Measurements from ENCODE around the gene KRT82.

The KRT82 gene

DNA sequence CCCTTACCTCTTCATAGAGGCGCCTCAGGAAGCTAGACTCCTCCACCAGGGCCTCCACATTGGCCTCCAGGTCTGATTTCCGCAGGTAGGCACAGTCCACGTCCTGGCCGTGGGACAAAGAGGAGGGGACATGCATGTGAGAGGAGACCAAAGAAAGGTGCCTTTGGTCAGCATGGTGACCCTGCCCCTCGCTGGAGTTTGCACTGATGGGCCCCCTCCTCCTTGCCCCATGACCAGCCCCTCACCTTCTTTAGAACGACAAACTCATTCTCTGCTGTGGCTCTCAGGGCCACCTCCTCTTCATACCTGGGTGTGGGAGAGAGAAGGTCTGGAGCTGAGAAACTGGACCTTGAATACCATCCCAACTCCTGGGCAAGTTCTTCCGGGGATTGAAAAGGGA is 42.1 kb downstream of the KRT82 start:
- FAIRE-seq: no peak
- no peak for DNase-seq (ENCODE audit: extremely low spot score, insufficient read length, low read depth)

DNA sequence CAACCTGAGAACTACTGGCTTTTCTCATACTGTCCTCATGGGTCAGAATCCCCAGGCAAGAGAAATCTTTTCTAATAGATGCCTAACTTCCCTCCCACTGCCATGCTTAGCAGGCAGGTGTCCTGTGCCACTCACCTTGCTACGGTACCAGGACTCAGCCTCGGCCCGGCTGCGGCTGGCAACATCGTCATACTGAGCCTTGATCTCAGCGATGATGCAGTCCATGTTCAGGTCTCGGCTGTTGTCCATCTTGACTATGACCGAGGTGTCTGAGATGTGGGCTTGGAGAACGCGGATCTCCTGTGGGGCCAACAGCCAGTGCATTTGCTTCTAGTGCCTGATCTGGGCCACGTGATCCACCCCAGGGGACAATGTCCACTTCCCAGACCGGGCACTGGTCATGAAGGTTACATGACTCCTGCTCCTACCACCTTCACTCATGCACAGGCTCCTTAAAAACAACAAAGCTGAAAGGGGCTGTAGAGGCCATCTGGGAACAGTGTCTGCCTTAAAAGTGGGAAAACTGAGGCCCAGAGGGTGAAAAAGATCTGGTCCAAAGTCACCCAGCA is 42.9 kb downstream of the KRT82 start:
- DNase-seq (ENCODE audit: extremely low spot score, insufficient read length, low read depth) (no peak), FAIRE-seq (no peak)

DNA sequence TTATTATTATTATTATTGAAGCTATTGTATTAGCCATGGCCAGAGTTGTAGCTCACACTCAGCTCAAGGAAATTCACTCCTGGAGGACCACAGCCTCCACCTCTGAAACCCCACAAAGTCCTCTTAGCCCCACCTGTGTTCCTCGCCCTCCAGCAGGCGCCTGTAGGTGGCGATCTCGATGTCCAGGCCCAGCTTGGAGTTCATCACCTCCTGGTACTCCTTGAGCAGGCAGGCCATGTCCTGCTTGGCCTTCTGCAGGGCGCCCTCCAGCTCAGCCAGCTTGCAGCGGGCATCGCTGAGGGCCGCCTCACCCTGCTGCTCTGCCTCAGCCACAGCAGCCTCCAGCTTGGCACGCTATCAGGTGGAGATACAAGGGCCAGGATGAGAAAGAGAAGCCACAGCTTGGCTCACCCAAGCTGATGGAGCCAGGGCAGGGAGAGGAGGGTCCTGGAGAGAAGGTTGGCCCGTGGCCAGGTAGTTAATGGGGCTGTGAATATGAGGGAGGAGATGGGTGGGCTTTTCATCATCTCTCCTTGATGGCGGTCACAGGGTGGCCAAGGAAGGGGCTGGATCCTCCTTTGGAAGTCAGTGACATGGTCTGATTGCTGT is 43.9 kb downstream of the KRT82 start:
- FAIRE-seq (peak; percentile 26), DNase-seq (ENCODE audit: extremely low spot score, insufficient read length, low read depth) (no peak)

DNA sequence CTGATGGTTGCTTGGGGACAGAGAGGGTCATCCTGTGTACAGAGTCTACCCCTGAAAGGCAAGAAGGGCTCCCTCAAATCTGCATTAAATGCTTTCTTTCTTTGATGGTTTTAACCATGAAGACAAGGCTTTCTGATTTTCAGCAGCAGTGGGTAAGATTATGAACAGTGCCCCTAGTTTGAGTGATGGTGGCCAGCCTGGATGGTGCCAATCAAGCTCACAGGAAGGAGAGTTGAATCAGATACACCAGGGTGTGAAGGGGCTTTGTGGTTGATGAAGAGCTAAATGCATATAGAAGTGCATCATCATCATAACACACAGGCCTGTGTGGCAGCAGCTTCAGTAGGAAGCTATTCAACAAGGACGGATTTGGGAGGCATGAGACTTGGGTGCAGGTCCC is 44.6 kb downstream of the KRT82 start:
- DNase-seq (ENCODE audit: extremely low spot score, insufficient read length, low read depth) (no peak), FAIRE-seq (no peak)

DNA sequence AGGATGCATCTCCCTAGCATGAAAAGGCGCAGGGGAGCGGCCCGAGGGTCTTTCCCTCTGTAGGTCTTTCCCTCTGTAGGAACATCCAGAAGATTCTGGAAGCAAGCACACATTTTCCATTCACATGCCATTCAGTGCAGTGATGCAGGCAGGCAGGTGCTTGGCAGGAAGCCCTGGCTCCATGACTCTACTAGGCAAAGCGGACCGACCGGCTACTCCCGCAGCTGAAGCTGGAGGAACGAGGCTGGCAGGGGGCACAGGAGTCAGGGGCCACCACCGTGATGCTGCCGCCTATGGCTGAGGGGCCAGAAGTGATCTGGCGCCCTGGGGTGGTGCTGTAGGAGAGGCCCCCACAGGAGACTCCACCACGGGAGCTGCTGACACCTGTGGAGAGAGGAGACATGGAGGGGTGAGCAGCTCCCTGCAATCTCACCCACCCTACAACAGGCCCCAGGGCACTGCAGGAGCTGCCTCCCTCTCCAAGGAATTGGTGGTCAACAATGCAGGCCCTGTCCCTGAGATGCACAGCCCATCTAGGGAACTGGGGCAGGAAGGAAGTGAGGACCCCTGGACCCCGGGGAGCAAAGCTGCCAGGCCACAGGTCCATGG is 45.4 kb downstream of the KRT82 start:
- FAIRE-seq (no peak), DNase-seq (ENCODE audit: extremely low spot score, insufficient read length, low read depth) (no peak)

DNA sequence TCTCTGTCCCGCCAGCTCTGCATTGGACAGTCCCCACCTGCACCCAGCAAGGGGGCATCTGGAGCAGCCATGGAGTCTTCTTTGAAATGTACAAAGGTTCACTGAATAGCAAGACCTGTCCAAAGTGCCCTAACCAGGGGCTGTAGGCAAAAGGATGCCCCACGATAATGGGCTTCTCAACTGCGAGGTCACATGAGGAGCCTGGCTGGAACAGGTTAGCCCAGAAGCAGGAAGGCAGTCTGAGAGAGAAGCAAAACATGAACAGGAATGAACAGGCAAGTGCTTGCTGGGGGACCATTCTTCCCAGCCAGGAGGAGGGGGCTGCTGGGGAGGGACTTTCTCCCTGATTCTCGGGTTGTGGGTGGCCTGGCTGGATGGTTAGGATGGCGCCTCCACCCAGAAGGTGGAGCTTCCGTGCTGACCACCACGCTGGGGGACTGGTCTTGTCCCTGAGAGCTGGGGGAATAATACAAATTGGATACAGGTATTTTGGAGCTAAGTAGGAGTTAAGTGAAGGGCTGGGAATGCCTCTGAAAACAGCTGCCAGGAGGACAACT is 46.0 kb downstream of the KRT82 start:
- no peak for FAIRE-seq
- DNase-seq (ENCODE audit: extremely low spot score, insufficient read length, low read depth): no peak

DNA sequence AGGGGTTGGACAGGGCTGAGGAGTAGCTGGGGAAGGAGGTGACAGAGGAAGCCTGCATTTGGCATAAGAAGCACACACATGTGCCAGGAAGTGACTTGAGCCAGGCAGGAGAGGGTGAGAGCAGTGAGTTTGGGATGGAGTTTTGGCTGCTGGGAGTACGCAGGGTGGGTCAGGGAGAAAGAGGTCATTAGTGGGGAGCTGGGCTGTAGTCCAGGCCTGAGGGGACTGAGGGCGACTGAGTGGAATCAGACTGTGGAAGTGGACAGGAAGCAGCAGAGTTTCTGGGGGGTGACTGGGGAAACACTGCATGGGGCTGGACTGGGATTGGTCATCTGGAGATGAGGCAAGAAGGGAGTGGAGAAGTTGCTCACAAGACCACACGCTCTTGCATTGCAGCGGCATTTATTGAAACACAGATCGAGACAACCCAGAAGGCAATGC is 46.5 kb downstream of the KRT82 start:
- DNase-seq (ENCODE audit: extremely low spot score, insufficient read length, low read depth): no peak
- no peak for FAIRE-seq

DNA sequence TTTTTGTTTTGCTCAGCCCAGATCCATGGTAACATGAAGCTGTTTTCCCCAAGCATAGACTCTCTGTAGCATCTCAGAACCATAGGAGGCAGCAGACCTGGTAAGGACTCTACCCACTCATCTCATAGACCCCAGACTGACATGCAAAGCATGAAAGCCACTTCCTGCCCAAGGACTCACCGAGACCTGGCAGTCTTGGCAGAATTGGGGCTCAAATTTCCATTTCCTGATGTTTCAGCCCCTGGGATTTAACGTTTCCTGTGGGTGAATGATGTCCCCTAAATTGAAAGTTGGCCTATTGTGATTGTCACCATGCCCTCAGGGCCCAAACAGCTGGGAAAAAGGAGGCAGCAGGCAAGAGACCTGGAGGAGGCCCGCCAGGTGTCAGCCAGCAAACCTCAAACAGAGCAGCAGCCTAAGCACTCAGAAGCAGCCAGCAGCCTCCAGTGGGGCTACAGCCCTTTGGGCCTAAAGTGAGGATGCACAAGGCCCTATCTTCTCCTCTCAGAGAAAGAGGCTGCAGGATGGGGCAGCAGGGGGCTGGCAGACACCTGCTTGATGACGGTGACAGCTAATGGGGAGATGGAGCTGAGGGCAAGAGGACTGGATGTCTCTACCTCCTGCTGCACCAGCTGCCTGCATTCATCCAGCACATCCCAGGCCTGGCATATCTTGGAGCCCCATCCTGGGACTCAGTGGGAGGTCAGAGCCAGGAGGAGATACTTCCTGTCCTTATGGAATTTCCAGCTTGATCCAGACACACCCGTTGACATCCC is 47.4 kb downstream of the KRT82 start:
- FAIRE-seq: peak; percentile 97
- DNase-seq (ENCODE audit: extremely low spot score, insufficient read length, low read depth): peak; percentile 66

DNA sequence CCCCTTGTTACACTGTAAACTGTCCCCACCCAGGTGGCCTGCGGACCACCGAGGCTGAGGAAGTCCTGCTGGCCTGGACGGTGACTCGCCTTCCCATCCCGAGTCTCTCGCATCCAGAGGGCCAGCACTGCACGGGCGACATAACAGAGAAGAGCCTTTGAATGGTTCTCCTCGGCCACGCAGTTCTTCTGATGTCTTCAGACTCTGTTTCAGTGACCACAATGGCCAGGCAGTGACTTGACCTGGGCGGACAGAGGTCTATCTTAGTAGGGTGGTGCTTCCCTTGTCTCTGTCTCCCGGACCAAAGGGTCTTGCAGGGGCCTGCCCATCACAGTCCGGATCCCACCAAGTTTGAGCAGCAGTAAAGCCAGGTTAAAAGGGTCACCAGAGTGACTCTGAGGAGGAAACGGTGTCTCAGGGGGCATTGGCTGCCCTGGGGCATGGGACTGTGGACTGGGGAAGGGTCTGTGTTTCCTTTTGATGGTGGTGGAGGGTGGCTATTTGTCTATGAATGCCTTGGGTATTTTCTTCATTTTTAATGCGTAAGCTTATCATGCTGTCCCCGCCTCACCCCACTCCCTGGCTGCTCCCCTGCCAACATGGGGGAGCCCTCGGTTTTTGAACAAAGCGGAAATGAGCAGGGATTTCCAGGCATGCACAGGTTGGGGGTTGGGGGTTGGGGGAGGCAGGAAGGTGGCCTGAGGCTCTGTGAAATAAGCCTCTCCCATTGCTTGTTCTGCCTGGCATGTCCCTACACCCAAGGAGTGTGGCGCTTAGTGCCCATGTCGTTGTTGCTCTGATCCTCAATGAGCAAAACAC is 49.2 kb downstream of the KRT82 start:
- DNase-seq (ENCODE audit: extremely low spot score, insufficient read length, low read depth): no peak
- no peak for FAIRE-seq

DNA sequence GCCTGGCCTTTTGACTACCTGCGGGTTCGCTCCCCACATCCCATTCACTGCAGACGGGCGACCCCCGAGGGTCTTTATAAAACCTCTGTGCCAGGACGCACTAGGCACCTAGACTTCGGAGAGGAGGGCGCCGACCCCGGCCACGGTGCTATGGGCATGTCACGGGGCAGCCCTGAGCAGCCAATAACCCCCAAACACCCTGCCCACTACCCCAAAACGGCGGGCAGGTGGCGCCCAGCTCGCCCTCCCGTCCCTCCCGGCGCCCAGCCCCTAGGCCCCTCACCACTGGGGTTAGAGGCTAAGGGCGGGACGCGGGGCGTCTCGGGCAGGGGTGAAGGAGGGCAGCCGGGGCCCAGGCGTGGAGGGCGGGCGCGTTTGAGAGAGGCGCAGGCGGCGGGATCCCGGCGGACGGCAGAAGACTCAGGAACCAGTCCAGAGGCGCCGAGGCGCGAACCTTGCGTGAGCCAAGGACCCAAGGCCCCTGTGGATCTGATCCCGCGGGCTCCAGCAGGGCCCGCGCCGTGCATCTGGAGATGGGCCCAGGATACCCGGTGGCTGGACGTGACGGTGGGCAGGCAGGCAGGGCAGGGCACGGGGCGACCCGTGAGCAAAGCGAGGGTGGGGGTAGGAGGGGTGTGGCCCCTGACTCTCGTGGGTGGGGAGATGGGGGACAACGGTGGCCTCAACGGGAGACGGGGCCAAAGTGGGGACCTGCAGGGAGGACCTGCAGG is 49.9 kb downstream of the KRT82 start:
- no peak for FAIRE-seq

DNA sequence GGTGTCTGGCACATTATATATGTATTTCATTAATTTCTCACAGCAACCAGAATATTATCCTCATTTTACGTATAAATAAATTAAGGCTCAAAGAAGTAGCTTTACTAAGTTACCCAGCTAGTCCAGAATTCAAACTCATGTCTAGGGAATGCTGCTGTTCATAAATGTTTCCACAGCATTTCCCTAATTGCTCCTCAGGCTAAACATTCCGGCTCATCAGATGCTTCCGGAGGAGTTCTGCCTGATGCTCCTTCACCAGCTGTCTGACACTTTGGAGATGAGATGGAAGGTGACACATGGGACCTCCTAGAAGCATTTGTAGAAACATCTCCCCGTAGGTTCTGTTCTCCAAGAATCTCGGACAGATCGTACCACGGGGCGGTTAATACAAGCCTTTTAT is 51.0 kb downstream of the KRT82 start:
- DNase-seq (ENCODE audit: extremely low spot score, insufficient read length, low read depth) (no peak), FAIRE-seq (no peak)

More for the DNA sequence above, 49.9 kb downstream of the KRT82 start:
- no peak for DNase-seq (ENCODE audit: extremely low spot score, insufficient read length, low read depth)

DNA sequence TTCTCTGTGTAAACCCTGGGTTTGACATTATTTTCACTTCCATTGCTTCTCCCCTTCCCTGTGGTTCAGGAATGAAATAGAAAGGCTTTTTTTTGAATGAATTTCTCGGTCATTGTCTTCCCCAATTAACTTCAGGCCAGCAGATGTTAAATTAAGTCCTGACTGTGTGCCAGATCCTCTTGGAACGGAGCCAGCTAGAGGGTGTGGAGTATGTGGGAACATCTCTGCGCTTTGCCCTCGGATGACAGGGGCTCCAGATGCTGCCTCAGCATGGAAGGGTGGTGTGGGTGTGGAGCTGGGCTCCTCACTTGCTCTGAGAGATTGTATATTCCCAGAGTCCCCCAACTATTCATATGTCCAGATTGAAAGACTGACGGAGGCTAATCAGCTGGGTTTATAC is 51.9 kb downstream of the KRT82 start:
- no peak for DNase-seq (ENCODE audit: extremely low spot score, insufficient read length, low read depth)

DNA sequence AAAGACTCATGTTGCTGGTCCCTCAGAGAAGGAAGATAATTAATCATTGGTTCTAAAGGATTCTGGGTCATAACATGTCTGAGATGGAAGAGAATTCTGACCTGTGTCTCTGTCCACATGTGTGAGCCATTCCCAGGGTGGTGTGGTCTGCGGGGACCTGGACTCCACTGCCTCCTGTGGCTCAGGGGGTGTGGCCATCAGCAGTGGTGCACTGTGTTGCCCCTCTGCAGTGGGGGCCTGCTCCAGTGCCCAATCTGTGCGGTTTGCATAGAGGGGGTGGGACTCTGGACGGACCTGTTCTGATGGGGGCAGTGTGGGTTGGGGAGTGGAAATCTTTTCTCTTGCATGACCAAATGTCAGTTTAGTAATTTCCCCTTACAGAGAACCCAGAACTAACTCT is 52.4 kb downstream of the KRT82 start:
- DNase-seq (ENCODE audit: extremely low spot score, insufficient read length, low read depth) (no peak), FAIRE-seq (no peak)

More for the DNA sequence above, 51.9 kb downstream of the KRT82 start:
- no peak for FAIRE-seq

DNA sequence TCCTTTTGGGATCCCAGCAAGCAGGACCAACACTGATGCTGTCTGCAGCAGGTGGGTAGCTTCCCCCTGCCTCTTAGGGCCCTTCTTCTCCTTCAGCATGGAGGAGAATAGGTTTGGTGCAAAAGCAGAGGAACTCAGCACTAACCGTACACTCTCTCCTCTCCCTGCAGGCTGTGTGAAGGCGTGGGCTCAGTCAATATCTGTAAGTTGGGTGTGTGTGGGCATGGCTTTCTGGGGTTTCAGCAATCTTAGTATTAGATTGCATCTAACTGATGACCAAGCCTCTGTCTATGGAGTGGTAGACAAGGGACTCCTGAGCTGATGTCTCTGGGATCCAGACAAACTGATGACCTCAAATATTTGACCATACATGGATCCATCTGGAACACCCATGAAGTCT is 53.2 kb downstream of the KRT82 start:
- FAIRE-seq (no peak), DNase-seq (ENCODE audit: extremely low spot score, insufficient read length, low read depth) (no peak)

DNA sequence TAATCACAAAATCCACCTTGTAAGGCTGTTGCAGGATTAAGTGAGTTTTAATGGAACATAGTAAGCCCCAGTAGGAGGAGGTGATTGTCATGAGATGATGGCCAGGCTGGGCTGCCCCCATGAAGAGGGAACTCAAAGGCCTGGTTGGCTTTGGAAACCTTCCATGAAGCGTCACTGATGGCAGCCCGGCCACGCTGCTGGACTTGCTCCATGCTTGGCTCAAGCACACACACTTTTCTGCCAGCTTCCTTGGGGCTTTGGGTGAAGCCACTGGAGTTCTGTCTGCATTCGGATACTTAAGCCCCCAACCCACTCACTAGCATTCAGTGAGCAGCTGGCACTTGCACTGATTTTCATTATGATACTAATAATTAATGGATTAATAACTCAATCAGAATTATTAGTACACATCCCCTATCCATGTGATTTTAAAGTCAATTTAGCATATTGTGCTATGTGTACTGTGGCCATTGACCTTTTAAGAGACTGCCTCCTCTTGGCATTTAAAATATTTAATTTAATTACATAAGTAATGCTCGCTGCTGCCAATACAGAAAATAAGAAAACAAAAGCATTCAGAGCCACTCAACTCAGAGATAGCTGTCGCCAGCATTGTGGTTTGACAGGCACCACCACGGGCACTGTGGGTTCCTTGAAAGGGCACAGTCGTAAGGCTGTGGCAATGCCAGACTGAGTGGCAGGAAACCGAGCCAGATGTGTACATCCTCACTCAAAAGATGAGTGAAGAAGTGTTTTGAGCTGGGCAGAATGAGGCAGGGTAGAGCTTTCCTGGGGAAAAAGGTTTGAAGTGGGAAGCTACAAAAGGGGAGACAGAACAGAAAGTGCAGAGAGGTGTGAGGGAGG is 54.7 kb downstream of the KRT82 start:
- FAIRE-seq: no peak

DNA sequence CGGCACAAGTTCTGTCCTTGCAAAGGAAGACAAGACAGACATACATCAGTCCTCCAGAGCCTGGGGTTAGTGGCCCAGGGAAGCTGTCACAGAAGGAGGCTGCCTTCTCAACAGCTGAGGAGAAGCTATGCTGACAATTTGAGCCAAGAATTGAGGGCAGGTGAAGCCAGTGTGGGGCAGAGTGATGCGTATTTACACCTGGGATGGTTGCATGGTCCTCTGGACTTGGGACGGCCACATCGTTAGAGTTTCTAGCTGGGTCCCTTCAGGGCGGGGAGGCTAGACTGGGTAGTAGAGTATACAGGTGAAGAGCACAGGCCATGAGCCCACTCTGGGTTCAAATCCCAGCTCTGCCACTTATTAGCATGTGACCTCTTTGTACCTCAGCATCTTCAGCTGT is 55.3 kb downstream of the KRT82 start:
- FAIRE-seq: no peak
- no peak for DNase-seq (ENCODE audit: extremely low spot score, insufficient read length, low read depth)

More for the DNA sequence above, 54.7 kb downstream of the KRT82 start:
- no peak for DNase-seq (ENCODE audit: extremely low spot score, insufficient read length, low read depth)

DNA sequence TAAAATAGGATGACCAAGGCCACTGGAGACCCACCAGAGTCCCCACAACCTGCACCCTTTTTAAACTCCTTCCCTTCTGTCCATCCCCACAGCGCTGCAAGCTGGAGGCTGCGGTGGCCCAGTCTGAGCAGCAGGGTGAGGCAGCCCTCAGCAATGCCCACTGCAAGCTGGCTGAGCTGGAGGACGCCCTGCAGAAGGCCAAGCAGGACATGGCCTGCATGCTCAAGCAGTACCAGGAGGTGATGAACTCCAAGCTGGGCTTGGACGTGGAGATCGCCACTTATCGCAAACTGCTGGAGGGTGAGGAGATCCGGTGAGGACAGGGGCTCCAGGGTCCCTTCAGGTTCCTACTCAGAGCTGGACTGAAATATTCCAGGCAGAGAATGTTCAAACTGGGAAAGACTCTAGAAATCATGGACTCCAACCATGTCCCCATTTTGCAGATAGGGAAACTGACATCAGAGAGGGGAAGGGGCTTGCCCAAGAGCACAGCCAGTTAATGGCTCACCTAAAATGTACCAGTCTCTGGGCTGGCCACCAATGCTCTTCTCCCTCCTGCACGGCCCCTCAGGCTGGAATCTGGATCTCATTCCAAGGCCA is 56.0 kb downstream of the KRT82 start:
- no peak for DNase-seq (ENCODE audit: extremely low spot score, insufficient read length, low read depth)
- no peak for FAIRE-seq

DNA sequence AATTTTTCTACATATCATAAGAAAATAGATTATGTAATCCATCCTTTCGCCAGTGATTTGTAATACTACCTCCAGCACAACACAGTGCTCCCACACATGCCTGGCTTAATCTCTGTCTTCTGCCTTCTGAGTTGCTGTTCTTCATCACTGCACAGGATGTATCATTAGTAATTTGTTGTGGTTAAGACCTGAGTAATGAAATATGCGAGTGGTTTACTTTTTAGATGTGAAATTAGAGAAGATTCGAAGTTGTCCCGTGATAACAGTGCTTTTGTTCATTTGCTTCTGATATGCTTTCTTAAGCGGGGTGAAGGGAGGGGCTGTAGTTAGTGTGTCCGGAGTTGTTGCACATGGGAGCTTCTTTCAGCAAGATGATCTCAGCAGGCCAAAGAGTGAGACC is 56.9 kb downstream of the KRT82 start:
- no peak for FAIRE-seq

More for the DNA sequence above, 56.9 kb downstream of the KRT82 start:
- no peak for DNase-seq (ENCODE audit: extremely low spot score, insufficient read length, low read depth)
